B cell (primary cell): ENCODE data around the gene DTHD1. TPM values are rescaled to one million over a fixed set of nuclear protein-coding genes. Genes with fewer than 3 reads are reported as not detected.

Source experiments
- ATAC-seq: fragments of 200-7000 bp; cut with Tn5 transposase; one replicate; pipeline ENCODE4 v1.10.0; 2021; ENCODE audit warnings: low read depth, mild to moderate bottlenecking, moderate number of reproducible peaks, moderate library complexity
- CTCF ChIA-PET: fragments of 350-600 bp; sonication (Branson Sonifier 250); formaldehyde crosslinking; loops from one replicate; lab custom pipeline; 2021; ENCODE audit warnings: antibody characterized with exemption, inconsistent platforms; lab: Charles Lee
- POLR2A ChIA-PET: fragments of 350-600 bp; sonication (Branson Sonifier 250); formaldehyde crosslinking; loops from one replicate; lab custom pipeline; 2021; ENCODE audit warnings: antibody characterized with exemption; lab: Charles Lee
- DNase-seq: peaks from one replicate; pipeline ENCODE4 v3.0.0; 2013
- H2AFZ ChIP-seq: 2 replicates; pipeline ENCODE4 v1.6.1; 2012; ENCODE audit warnings: mild to moderate bottlenecking, low read depth, low read length; ENCODE audit not compliant: insufficient read depth, poor library complexity, severe bottlenecking
- H3K27ac ChIP-seq, 2 donors: 1 replicate in 1 of 2; 2 replicates in 1 of 2; pipeline ENCODE4 v1.5.1; 2012 to 2013; ENCODE audit warnings: low read length in 2 of 2, mild to moderate bottlenecking in 2 of 2, moderate library complexity in 1 of 2
- H3K27me3 ChIP-seq, 4 experiments: fragments of 200-600 bp in 1 of 4; sonication (generic) in 1 of 4; replicated peaks in 1 of 4; 1 replicate in 2 of 4; 2 replicates in 2 of 4; pipeline versions ENCODE4 v1.6.1 to v1.7.0; 2013 to 2016; ENCODE audit warnings: low read length in 3 of 4, mild to moderate bottlenecking in 2 of 4, mixed read lengths in 1 of 4, moderate library complexity in 1 of 4; ENCODE audit not compliant: insufficient read depth in 4 of 4, control insufficient read depth in 3 of 4; ENCODE audit errors: control extremely low read depth in 1 of 4
- H3K36me3 ChIP-seq, 2 experiments: replicated peaks in 1 of 2; 1 replicate in 1 of 2; 2 replicates in 1 of 2; pipeline versions ENCODE4 v1.6.1 to v1.7.1; 2013; ENCODE audit warnings: low read length in 1 of 2; ENCODE audit not compliant: insufficient read depth in 2 of 2, control insufficient read depth in 1 of 2; ENCODE audit errors: control extremely low read depth in 1 of 2, extremely low read depth in 1 of 2
- H3K4me1 ChIP-seq, 2 donors: fragments of 200-600 bp in 1 of 2; sonication (generic) in 1 of 2; 1 replicate in 1 of 2; 2 replicates in 1 of 2; pipeline versions ENCODE4 v1.5.1 to v1.6.1; 2013 to 2017; ENCODE audit warnings: low read length in 2 of 2; ENCODE audit not compliant: control insufficient read depth in 2 of 2, insufficient read depth in 2 of 2
- H3K4me2 ChIP-seq: replicated peaks from 2 replicates; pipeline ENCODE3; 2012; ENCODE audit warnings: mild to moderate bottlenecking, low read depth, low read length; ENCODE audit not compliant: poor library complexity, severe bottlenecking
- H3K4me3 ChIP-seq, 5 experiments: fragments of 200-600 bp in 1 of 5; sonication (generic) in 1 of 5; 1 replicate in 3 of 5; 2 replicates in 2 of 5; pipeline versions ENCODE4 v1.5.1 to v1.7.0; 2011 to 2016; ENCODE audit warnings: low read length in 4 of 5, mild to moderate bottlenecking in 4 of 5, low read depth in 2 of 5, control low read depth in 1 of 5, moderate library complexity in 1 of 5; ENCODE audit not compliant: insufficient read depth in 1 of 5; ENCODE audit errors: control extremely low read depth in 1 of 5, extremely low read depth in 1 of 5
- H3K79me2 ChIP-seq: fragments of 200-600 bp; sonication (generic); one replicate; pipeline ENCODE4 v1.6.0; 2016; ENCODE audit warnings: low read length; ENCODE audit not compliant: control insufficient read depth, insufficient read depth
- H3K9ac ChIP-seq: fragments of 200-600 bp; sonication (generic); 2 replicates; pipeline ENCODE4 v1.6.1; 2017; ENCODE audit warnings: mild to moderate bottlenecking, low read length, moderate library complexity
- H3K9me3 ChIP-seq, 3 donors: one replicate each; pipeline versions ENCODE4 v1.6.1 to v1.7.1; 2013; ENCODE audit warnings: low read length in 2 of 3; ENCODE audit not compliant: control insufficient read depth in 2 of 3, insufficient read depth in 1 of 3; ENCODE audit errors: control extremely low read depth in 1 of 3
- H4K20me1 ChIP-seq: 2 replicates; pipeline ENCODE4 v1.6.0; 2012; ENCODE audit warnings: mild to moderate bottlenecking, low read length; ENCODE audit not compliant: insufficient read depth, control insufficient read depth, poor library complexity, severe bottlenecking
- H3K27ac Mint-ChIP-seq: one replicate; pipeline ENCODE4 v1.8.0; 2021; ENCODE audit warnings: mixed read lengths
- H3K27me3 Mint-ChIP-seq: one replicate; pipeline ENCODE4 v1.8.0; 2021; ENCODE audit warnings: mixed read lengths
- H3K4me1 Mint-ChIP-seq: one replicate; pipeline ENCODE4 v1.8.0; 2021; ENCODE audit warnings: mixed read lengths
- H3K4me3 Mint-ChIP-seq: one replicate; pipeline ENCODE4 v1.8.0; 2021; ENCODE audit warnings: mixed read lengths
- H3K9me3 Mint-ChIP-seq: one replicate; pipeline ENCODE4 v1.8.0; 2022; ENCODE audit warnings: mixed read lengths; ENCODE audit not compliant: insufficient read depth
- CTCF ChIP-seq: fragments of 200-600 bp; IDR thresholded peaks from one replicate; pipeline ENCODE4 v1.8.0; 2022; ENCODE audit warnings: antibody characterized with exemption, mild to moderate bottlenecking
- EZH2 ChIP-seq: IDR thresholded peaks from 2 replicates; pipeline ENCODE4 v1.6.1; 2012; ENCODE audit warnings: borderline replicate concordance, low read depth, mild to moderate bottlenecking, moderate library complexity, low read length; ENCODE audit not compliant: insufficient read depth, poor library complexity, severe bottlenecking
- WGBS: methylation state at CpG from one replicate; pipeline ENCODE4 v1.1.5; 2013; ENCODE audit warnings: missing lambda C conversion rate; ENCODE audit not compliant: insufficient coverage; 5-methylcytosine and 5-hydroxymethylcytosine counted together
- intact Hi-C: fragments of 100-400 bp; cut with micrococcal nuclease; formaldehyde crosslinking; loops from one replicate; pipeline ENCODE4 v1.10.0; 2022
- polyA minus RNA-seq: library from RNA; depleted of rRNA, polyadenylated mRNA; stranded (reverse); fragments of >200 nt; gene quantifications from 2 replicates; pipeline ENCODE4 v1.2.3, GENCODE V29; 2012
- polyA plus RNA-seq: library from polyadenylated mRNA; depleted of rRNA; stranded (reverse); fragments of >200 nt; gene quantifications from 2 replicates; pipeline ENCODE4 v1.2.3, GENCODE V29; 2012
- total RNA-seq, 2 donors: library from RNA; stranded (reverse); fragments of 120-200 nt in 1 of 2; gene quantifications; 1 replicate in 1 of 2; 2 replicates in 1 of 2; pipeline versions ENCODE4 v1.2.3 to v1.2.4, GENCODE V29; 2013 to 2022

Gene DTHD1
- not detected in 2 replicates for total RNA-seq
- 0.09 TPM for total RNA-seq (2013)
- 0.04 and 0.06 TPM in 2 replicates for polyA plus RNA-seq
- 0.17 and 0.29 TPM in 2 replicates for polyA minus RNA-seq

DNA sequence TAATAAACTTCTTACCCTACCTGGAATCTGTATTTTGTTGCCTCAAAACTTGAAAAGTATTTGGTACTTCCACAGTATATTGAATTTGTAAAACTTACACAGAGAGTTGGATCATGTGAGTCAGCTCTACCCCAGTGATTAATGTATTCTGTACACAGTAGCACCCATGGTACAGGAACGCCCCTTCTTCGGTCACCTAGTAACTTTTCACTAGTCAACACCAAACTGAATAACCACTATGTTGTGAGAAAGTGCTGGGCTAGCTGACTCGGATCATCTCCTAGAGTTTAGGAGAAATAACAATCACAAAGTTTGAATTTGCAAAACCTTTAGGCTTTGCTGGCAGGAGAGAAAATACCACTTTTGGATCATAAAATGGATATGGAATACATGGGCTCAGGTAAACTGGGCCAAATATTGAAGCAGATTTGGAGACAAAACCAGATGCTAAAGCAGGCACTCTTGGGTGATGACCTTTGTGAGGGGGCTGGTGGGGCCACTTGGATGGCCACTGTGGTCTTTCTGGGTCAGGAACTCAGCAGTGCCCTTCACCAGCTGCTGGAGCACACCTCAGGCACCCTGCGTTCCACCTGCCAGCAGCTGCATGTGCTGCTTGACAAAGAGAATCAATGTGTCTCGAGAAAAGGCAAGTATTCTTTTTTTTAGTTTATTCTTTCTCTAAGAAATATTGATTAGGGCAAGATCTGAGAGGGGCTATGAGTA is at the start of gene DTHD1:
Gene DTHD1, plus strand, starts transcription at position 233 of the 723 bp plus-strand sequence. Its CDS starts 143 bp downstream, at position 376.
- POLR2A ChIA-PET = no interaction called here
- Histone ChIP-seq H3K36me3 (no peaks in the 10 kb centered on the region), H4K20me1 (no peaks in the 10 kb centered on the region), H3K4me2 (no peak within 1 kb of the TSS), H3K9ac (no peak within 1 kb of the TSS), H3K79me2 (no peaks in the 10 kb centered on the region), H3K4me3 (no peak within 1 kb of the TSS), H3K9me3 (no peaks in the 10 kb centered on the region), H3K4me1 (peaks cover 0 to 9% of the 10 kb centered on the region in 2 donors), H3K27me3 (peaks cover 0 to 4% (median 0%) of the 10 kb centered on the region in 4 experiments), H2AFZ (no peak within 1 kb of the TSS), H3K27ac (no peak within 1 kb of the TSS)
- ATAC-seq (no peak), DNase-seq (no peak)
- H3K27ac Mint-ChIP-seq = no peak within 1 kb of the TSS
- peaks cover 9% of the 10 kb centered on the region for H3K4me1 Mint-ChIP-seq
- 100% methylated on average over 2 of the region's 5 CpGs for WGBS
- H3K27me3 Mint-ChIP-seq = no peaks in the 10 kb centered on the region
- CTCF ChIA-PET = no interaction called here
- intact Hi-C loops = no loop called here
- no peaks in the 10 kb centered on the region for H3K9me3 Mint-ChIP-seq
- TF ChIP-seq EZH2 (no peak), CTCF (no peak)
- no peak within 1 kb of the TSS for H3K4me3 Mint-ChIP-seq

- peaks cover 22% of the 10 kb centered on the region for H4K20me1 ChIP-seq
- intact Hi-C loops = no loop called here
- no peaks in the 10 kb centered on the region for H3K27me3 ChIP-seq
- no peak overlapping the region for H3K4me2 ChIP-seq
- POLR2A ChIA-PET = no interaction called here
- TF ChIP-seq CTCF (no peak), EZH2 (no peak)
- ATAC-seq (no peak), DNase-seq (no peak)
- peaks cover 3 to 19% of the 10 kb centered on the region in 2 experiments for H3K36me3 ChIP-seq
- CTCF ChIA-PET = interaction anchor here (1.2 kb wide), 1 partner anchor 50 kb away, joined by 3 read pairs; no protein-coding TSS in a partner anchor
- H3K4me1 ChIP-seq = peaks cover 0 to 12% of the 10 kb centered on the region in 2 donors
- Mint-ChIP-seq H3K4me1 (peaks cover 68% of the 10 kb centered on the region), H3K9me3 (peaks cover 10% of the 10 kb centered on the region), H3K4me3 (no peak overlapping the region), H3K27ac (peak overlapping the region; percentile 2), H3K27me3 (no peaks in the 10 kb centered on the region)
- no peak overlapping the region for H3K9ac ChIP-seq
- H3K79me2 ChIP-seq = peaks cover 75% of the 10 kb centered on the region
- no peak overlapping the region for H3K4me3 ChIP-seq
- peaks cover 0 to 8% (median 6%) of the 10 kb centered on the region in 3 donors for H3K9me3 ChIP-seq
- no peak overlapping the region for H3K27ac ChIP-seq
- no peak overlapping the region for H2AFZ ChIP-seq
- WGBS = 96% methylated on average over 6 of the region's 10 CpGs
Observed at GRCh38 chr4:36233567-36234266, 47.7 kb upstream of the DTHD1 start.
